Thyroid gland (tissue), 4 donors: ENCODE results near the gene HOXC6. TPM values are rescaled to one million over a fixed set of nuclear protein-coding genes. Genes with fewer than 3 reads are reported as not detected.
A peak's percentile ranks its signal among the peaks of the same experiment; 100 is the strongest.

Experiments used
- DNase-seq, 2 donors: peaks; one replicate each; pipeline ENCODE4 v3.0.0-alpha.2; 2019
- H3K27ac ChIP-seq, 3 donors: fragments of 200-600 bp; sonication (generic); 1 replicate in 2 of 3; 2 replicates in 1 of 3; pipeline ENCODE4 v1.5.1; 2016 to 2019; ENCODE audit warnings: mild to moderate bottlenecking in 1 of 3, moderate library complexity in 1 of 3
- H3K27me3 ChIP-seq: fragments of 200-600 bp; sonication (generic); one replicate; pipeline ENCODE4 v1.5.1; 2019
- H3K36me3 ChIP-seq, 2 donors: fragments of 200-600 bp; sonication (generic); one replicate each; pipeline ENCODE4 v1.5.1; 2016 to 2019
- H3K4me1 ChIP-seq, 2 donors: fragments of 200-600 bp; sonication (generic); one replicate each; pipeline ENCODE4 v1.5.1; 2017 to 2019
- H3K4me3 ChIP-seq, 3 donors: fragments of 200-600 bp; sonication (generic); replicated peaks in 1 of 3; 1 replicate in 2 of 3; 2 replicates in 1 of 3; pipeline ENCODE4 v1.5.1; 2016; ENCODE audit warnings: mild to moderate bottlenecking in 1 of 3
- H3K9me3 ChIP-seq: fragments of 200-600 bp; sonication (generic); one replicate; pipeline ENCODE4 v1.5.1; 2017
- CTCF ChIP-seq, 6 experiments: fragments of 200-600 bp in 3 of 6; fragments of 450-650 bp in 3 of 6; sonication (generic) in 3 of 6; IDR thresholded peaks; one replicate each; pipeline ENCODE4 v1.5.1; 2016 to 2019; ENCODE audit warnings: antibody characterized with exemption in 6 of 6, mild to moderate bottlenecking in 2 of 6, inconsistent platforms in 1 of 6, moderate library complexity in 1 of 6
- POLR2A ChIP-seq, 2 donors: fragments of 450-650 bp; IDR thresholded peaks; one replicate each; pipeline ENCODE4 v1.6.1; 2017; ENCODE audit warnings: antibody characterized with exemption in 2 of 2, mild to moderate bottlenecking in 2 of 2, moderate library complexity in 1 of 2
- WGBS, 2 donors: methylation state at CpG; one replicate each; pipeline ENCODE4 v1.1.5; 2017; 5-methylcytosine and 5-hydroxymethylcytosine counted together
- intact Hi-C: fragments of 100-400 bp; cut with DNase I; formaldehyde crosslinking; loops from one replicate; pipeline ENCODE4 v1.15.1; 2023
- total RNA-seq, 4 donors: library from RNA; depleted of rRNA; stranded (reverse); fragments of >200 nt; gene quantifications; one replicate each; pipeline ENCODE4 v1.2.3, GENCODE V29; 2016

Gene HOXC6
- total RNA-seq, 4 donors from 2014 or later: not detected

- peaks cover 66% of the 10 kb centered on the region for H3K27me3 ChIP-seq
- WGBS, 2 donors: 25 to 32% methylated on average over 21 to 22 of the region's 22 CpGs
- peaks cover 0 to 19% of the 10 kb centered on the region in 2 donors for H3K4me1 ChIP-seq
These were observed 21.6 kb upstream of the HOXC6 start for GRCh38 chr12:54006559-54007220.

DNA sequence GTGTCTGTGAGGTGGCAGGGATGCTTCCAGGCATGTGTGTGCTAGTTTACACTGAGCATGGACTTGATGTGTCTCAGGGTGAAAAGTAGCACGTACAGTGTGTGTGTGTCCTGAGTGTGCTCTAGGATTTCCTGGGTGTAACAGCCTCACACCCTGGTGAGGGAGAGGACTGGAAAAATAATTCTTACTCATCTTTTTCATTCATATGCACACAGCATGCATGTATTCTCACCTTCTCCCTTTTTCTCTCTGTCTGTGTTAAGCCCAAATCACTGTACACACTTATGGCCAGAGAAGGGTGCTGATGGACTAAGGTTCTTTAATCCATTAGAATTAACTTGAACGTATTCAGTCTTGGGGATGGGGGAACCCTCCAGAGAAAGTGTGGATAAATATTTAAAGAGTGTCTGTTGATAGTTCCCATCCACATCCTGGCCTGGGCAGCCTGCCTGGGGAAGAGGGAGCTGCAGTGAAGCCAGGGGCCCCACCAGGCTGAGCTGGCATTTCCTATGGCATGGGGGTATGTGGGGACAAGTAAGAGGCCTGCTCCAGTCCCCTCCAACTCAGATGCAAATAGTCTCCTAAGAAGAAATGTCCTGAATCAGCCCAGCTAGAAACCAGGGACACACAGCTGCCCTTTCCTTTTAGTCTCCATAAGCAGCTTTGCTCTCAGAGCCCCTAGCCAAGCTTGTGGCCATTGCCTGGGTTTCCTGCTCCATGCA lies 20.5 kb upstream of the HOXC6 start:
- no peaks in the 10 kb centered on the region for H3K36me3 ChIP-seq
- no peak for DNase-seq
- intact Hi-C loops: loop anchor here (5.0 kb wide), 1 partner anchor 195 kb away; no protein-coding TSS in a partner anchor
- WGBS, 2 donors: 45 to 47% methylated on average over 2 of the region's 2 CpGs
- no peak overlapping the region for H3K27ac ChIP-seq
- H3K4me1 ChIP-seq: peaks cover 0 to 19% of the 10 kb centered on the region in 2 donors
- H3K9me3 ChIP-seq: no peaks in the 10 kb centered on the region
- H3K4me3 ChIP-seq: no peak overlapping the region
- TF ChIP-seq POLR2A (IDR thresholded peaks at IDR 0.05) (no peak), CTCF (IDR thresholded peaks at IDR 0.05) (no peak)
- peaks cover 66% of the 10 kb centered on the region for H3K27me3 ChIP-seq

More at GRCh38 chr12:54006559-54007220, 21.6 kb upstream of the HOXC6 start:
- no peak for DNase-seq
- no peak for TF ChIP-seq CTCF (IDR thresholded peaks at IDR 0.05)
- no peak for TF ChIP-seq POLR2A (IDR thresholded peaks at IDR 0.05)
- intact Hi-C loops: loop anchor here (5.0 kb wide), 1 partner anchor 196 kb away; no protein-coding TSS in a partner anchor
- peak overlapping the region in 1 of 3 donors; percentile 10 for H3K4me3 ChIP-seq
- H3K9me3 ChIP-seq: no peaks in the 10 kb centered on the region
- no peak overlapping the region for H3K27ac ChIP-seq
- H3K36me3 ChIP-seq: no peaks in the 10 kb centered on the region

DNA sequence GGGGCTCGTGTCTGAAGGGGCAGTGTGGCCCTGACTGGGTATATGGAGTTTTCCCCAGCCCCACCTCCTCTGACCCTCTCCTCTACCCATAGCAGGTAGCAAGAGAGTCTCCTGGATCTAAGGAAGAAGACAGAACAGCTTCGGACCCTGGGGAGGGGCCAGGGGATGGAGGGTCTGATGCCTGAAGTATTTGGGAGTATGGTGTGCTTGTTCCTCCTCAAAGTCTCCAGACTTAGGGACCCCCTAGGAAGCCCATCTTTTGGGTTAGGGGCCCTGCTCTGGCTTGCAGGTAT lies 20.0 kb upstream of the HOXC6 start:
- no peak for DNase-seq
- Histone ChIP-seq H3K27me3 (peaks cover 66% of the 10 kb centered on the region), H3K36me3 (no peaks in the 10 kb centered on the region), H3K4me1 (peaks cover 0 to 19% of the 10 kb centered on the region in 2 donors), H3K9me3 (no peaks in the 10 kb centered on the region), H3K27ac (no peak overlapping the region), H3K4me3 (no peak overlapping the region)
- TF ChIP-seq POLR2A (IDR thresholded peaks at IDR 0.05) (no peak), CTCF (IDR thresholded peaks at IDR 0.05) (no peak)
- intact Hi-C loops: loop anchor here (5.0 kb wide), 1 partner anchor 194 kb away; no protein-coding TSS in a partner anchor
- WGBS, 2 donors: 14 to 25% methylated on average over 2 of the region's 2 CpGs

DNA sequence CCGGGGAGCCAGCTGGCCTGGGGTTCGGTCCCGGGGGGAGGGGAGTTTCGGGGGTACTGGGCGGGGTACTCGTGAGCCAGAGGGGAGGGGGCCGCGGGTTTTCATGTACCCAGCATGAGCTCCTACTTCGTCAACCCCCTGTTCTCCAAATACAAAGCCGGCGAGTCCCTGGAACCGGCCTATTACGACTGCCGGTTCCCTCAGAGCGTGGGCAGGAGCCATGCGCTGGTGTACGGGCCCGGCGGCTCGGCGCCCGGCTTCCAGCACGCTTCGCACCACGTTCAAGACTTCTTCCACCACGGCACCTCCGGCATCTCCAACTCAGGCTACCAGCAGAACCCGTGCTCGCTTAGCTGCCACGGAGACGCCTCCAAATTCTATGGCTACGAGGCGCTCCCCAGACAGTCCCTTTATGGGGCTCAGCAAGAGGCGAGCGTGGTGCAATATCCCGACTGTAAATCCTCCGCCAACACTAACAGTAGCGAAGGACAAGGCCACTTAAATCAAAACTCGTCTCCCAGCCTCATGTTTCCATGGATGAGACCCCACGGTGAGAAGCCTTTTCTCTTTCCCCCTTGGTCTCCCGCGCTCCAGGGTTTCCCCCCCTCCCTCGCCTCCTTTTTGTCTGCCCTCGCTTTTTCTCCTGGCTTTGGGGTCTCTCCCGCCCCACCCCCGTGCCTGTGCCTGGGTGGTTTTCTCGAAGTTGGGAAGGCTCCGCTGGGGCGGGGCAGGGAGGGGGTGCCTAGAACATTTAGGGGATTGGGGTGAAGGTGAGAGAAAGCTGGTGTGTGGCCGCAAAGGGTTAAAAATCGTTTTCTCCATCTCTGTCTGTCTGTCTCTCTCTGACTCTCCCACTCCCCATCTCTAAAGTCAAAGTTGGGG lies 18.8 kb upstream of the HOXC6 start:
- Histone ChIP-seq H3K27ac (no peak overlapping the region), H3K4me3 (no peak overlapping the region), H3K4me1 (peaks cover 0 to 20% of the 10 kb centered on the region in 2 donors), H3K36me3 (no peaks in the 10 kb centered on the region), H3K27me3 (peaks cover 64% of the 10 kb centered on the region), H3K9me3 (no peaks in the 10 kb centered on the region)
- 4% methylated on average over 40 to 47 of the region's 51 CpGs for WGBS, 2 donors
- no peak for DNase-seq
- TF ChIP-seq CTCF (IDR thresholded peaks at IDR 0.05) (no peak), POLR2A (IDR thresholded peaks at IDR 0.05) (no peak)
- intact Hi-C loops: loop anchor here (5.0 kb wide), 1 partner anchor 193 kb away; no protein-coding TSS in a partner anchor
